Right ventricle myocardium superior (tissue), 1 donor: ENCODE results near the gene CZIB. TPM values are rescaled to one million over a fixed set of nuclear protein-coding genes. Genes with fewer than 3 reads are reported as not detected.

Experiments
- ATAC-seq: fragments of 200-7000 bp; cut with Tn5 transposase; one replicate; pipeline ENCODE4 v1.9.1; 2020; ENCODE audit warnings: mild to moderate bottlenecking; ENCODE audit not compliant: poor library complexity
- DNase-seq: peaks from one replicate; pipeline ENCODE4 v3.0.0-alpha.2; 2020
- intact Hi-C: fragments of 100-400 bp; cut with DNase I; formaldehyde crosslinking; loops from one replicate; pipeline ENCODE4 v1.11.2; 2022
- total RNA-seq: library from RNA; stranded (reverse); fragmentation: NEBNext Ultra II Directional; extraction: Animal tissue kit (Norgen Biotek cat#: 25700); gene quantifications from one replicate; pipeline ENCODE4 v1.2.1, GENCODE V29; 2021
- donor health status: DM: no; HTN: yes; CAD: no; lungs with severe emphysema.

CZIB gene
- total RNA-seq, 1 donor from 2014 or later, result 58.3 TPM

- intact Hi-C loops, result no loop called here
- no peak for DNase-seq
- no peak for ATAC-seq
Measured at GRCh38 chr1:53166912-53167311, 53.5 kb downstream of the CZIB start.

GRCh38 chr1:53166366-53166765 is 54.1 kb downstream of the CZIB start:
- ATAC-seq (no peak), DNase-seq (no peak)
- intact Hi-C loops, result no loop called here

- DNase-seq (no peak), ATAC-seq (no peak)
- intact Hi-C loops, result no loop called here
Measured at GRCh38 chr1:53165408-53165961, 54.9 kb downstream of the CZIB start.

Other genes with a start within 250 kb of the CZIB start
- gene PODN, start 158.4 kb downstream of the CZIB start, total RNA-seq, result 30.1 TPM
- gene SLC1A7, start 78.0 kb downstream of the CZIB start, total RNA-seq, result 0.08 TPM
- gene CPT2, start 23.8 kb downstream of the CZIB start, total RNA-seq, result 39.3 TPM
- 24.3 TPM for gene MAGOH, start 17.9 kb upstream of the CZIB start, total RNA-seq
- 1.5 TPM for gene LRP8, start 107.4 kb upstream of the CZIB start, total RNA-seq
- gene DMRTB1, start 238.8 kb upstream of the CZIB start, total RNA-seq, result not detected